Calu3 (cell line): ENCODE measurements around the gene MFSD12. TPM values are rescaled to one million over a fixed set of nuclear protein-coding genes. Genes with fewer than 3 reads are reported as not detected.

Experiments used
- BruUV-seq: library from RNA; stranded (reverse); fragments of 400-500 nt; replicated peaks from 2 replicates; lab custom pipeline; 2021; lab: Mats Ljungman, UMichigan
- CTCF ChIA-PET: fragments of 300-600 bp; sonication (Branson Sonifier 250); formaldehyde crosslinking; loops from one replicate; lab custom pipeline; 2022; ENCODE audit warnings: antibody characterized with exemption; lab: Charles Lee
- DNase-seq: peaks from one replicate; pipeline ENCODE4 v3.0.0; 2022
- H3K27ac Mint-ChIP-seq: one replicate; pipeline ENCODE4 v1.8.0; 2022; ENCODE audit warnings: mixed read lengths; ENCODE audit not compliant: unreplicated experiment
- H3K27me3 Mint-ChIP-seq: one replicate; pipeline ENCODE4 v1.8.0; 2022; ENCODE audit warnings: mixed read lengths; ENCODE audit not compliant: unreplicated experiment
- H3K36me3 Mint-ChIP-seq: one replicate; pipeline ENCODE4 v1.8.0; 2022; ENCODE audit warnings: mild to moderate bottlenecking, moderate library complexity, mixed read lengths; ENCODE audit not compliant: insufficient read depth, unreplicated experiment
- H3K4me1 Mint-ChIP-seq: one replicate; pipeline ENCODE4 v1.8.0; 2022; ENCODE audit warnings: mild to moderate bottlenecking, low read depth, mixed read lengths; ENCODE audit not compliant: unreplicated experiment
- H3K4me3 Mint-ChIP-seq: one replicate; pipeline ENCODE4 v1.8.0; 2022; ENCODE audit warnings: mild to moderate bottlenecking, low read depth, moderate library complexity, mixed read lengths; ENCODE audit not compliant: unreplicated experiment
- H3K9me3 Mint-ChIP-seq: one replicate; pipeline ENCODE4 v1.8.0; 2022; ENCODE audit warnings: low read depth, mixed read lengths; ENCODE audit not compliant: unreplicated experiment
- intact Hi-C: fragments of 100-400 bp; cut with micrococcal nuclease; formaldehyde crosslinking; loops from one replicate; pipeline ENCODE4 v1.10.0; 2022; ENCODE audit not compliant: unreplicated experiment
- total RNA-seq: library from RNA; stranded (reverse); gene quantifications from 2 replicates; pipeline ENCODE4 v1.2.3, GENCODE V29; 2022
- TF ChIP-seq, protein P1 (sequence below): fragments of 200-600 bp; IDR thresholded peaks from one replicate; pipeline ENCODE4 v1.8.0; 2022; ENCODE audit warnings: antibody characterized with exemption; ENCODE audit not compliant: unreplicated experiment

The MFSD12 gene
- total RNA-seq, 1 experiment from 2014 or later: 105 TPM

DNA sequence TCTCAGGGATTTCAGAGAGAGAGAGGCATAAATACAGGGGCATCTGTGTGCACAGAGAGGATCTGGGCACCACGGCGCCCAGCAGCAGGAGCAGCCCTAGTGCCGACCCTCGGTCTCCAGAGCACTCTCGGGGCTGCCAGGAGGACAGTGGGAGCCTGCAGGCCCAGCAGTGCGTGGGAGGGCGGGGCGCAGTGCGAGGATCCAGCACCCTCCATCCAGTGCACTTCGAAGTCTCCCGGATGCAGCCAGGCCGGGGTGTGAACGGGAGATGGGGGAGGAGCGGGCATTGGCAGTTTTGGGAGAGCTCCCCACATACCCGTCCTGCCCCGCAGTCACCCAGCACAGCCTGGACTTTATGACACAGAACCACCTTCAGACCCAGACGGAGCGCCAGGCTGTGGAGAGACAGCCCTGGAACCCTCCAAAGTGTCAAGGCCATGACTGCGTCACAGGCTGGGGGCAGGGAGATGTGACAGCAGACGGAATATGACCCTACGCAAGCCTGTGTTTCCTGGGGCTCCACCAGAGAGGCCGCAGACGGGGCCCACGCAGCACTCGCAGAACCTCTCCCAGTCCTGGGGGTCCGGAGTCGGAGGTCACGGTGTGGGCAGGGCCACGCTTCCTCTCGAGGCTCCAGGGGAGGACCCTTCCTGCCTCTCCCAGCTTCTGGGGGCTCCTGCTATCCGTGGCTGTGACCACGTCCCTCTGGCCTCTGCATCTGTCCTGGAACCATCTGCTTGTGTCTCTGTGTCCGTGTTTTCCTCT lies 33.1 kb downstream of the MFSD12 start:
- BruUV-seq: no TSS peak
- CTCF ChIA-PET: no interaction called here
- H3K4me3 Mint-ChIP-seq: no peak overlapping the region
- intact Hi-C loops: no loop called here
- H3K36me3 Mint-ChIP-seq: peaks cover 19% of the 10 kb centered on the region
- H3K27ac Mint-ChIP-seq: no peak overlapping the region
- no peak for DNase-seq
- H3K27me3 Mint-ChIP-seq: no peaks in the 10 kb centered on the region
- TF ChIP-seq, protein P1, sequence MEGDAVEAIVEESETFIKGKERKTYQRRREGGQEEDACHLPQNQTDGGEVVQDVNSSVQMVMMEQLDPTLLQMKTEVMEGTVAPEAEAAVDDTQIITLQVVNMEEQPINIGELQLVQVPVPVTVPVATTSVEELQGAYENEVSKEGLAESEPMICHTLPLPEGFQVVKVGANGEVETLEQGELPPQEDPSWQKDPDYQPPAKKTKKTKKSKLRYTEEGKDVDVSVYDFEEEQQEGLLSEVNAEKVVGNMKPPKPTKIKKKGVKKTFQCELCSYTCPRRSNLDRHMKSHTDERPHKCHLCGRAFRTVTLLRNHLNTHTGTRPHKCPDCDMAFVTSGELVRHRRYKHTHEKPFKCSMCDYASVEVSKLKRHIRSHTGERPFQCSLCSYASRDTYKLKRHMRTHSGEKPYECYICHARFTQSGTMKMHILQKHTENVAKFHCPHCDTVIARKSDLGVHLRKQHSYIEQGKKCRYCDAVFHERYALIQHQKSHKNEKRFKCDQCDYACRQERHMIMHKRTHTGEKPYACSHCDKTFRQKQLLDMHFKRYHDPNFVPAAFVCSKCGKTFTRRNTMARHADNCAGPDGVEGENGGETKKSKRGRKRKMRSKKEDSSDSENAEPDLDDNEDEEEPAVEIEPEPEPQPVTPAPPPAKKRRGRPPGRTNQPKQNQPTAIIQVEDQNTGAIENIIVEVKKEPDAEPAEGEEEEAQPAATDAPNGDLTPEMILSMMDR: no peak
- H3K4me1 Mint-ChIP-seq: no peaks in the 10 kb centered on the region
- H3K9me3 Mint-ChIP-seq: no peaks in the 10 kb centered on the region

DNA sequence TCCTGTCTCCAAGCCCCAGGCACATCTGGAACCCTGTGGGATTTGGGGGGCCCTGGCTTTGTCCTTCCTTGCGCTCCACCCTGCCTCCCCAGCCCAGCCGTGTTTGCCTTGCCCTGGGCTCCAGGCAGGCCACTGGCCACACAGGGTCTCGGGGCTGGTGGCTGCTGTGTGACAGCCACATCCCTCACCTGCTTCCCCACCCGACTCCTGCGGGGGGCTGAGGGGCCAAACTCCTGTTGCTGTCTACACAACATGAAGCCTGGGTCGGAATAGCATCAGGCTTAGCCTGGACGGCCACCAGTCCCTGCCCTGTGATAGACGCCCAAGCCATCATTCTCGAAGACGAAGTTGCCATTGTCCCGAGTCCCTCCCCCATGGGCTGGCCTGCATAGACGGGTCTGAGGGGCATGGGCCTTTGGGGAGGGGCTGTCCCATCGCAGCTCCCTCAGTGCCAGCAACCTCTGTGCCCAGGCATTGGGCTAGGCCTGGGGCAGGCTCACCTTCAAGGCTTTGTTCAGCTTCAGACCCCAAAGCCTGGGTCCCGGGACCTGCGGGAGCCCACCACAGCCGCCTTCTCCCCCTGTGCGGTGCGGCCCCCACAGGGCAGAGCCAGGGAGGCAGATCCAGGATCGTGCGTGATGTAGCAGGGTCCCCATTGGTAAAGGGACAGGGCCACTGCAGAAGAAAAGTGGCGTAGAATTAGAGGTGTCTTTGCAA lies 33.9 kb downstream of the MFSD12 start:
- CTCF ChIA-PET: no interaction called here
- peaks cover 19% of the 10 kb centered on the region for H3K36me3 Mint-ChIP-seq
- no peaks in the 10 kb centered on the region for H3K9me3 Mint-ChIP-seq
- no TSS peak for BruUV-seq
- H3K27ac Mint-ChIP-seq: no peak overlapping the region
- no peak overlapping the region for H3K4me3 Mint-ChIP-seq
- intact Hi-C loops: no loop called here
- TF ChIP-seq, protein P1: no peak
- no peaks in the 10 kb centered on the region for H3K4me1 Mint-ChIP-seq
- H3K27me3 Mint-ChIP-seq: no peaks in the 10 kb centered on the region
- no peak for DNase-seq

DNA sequence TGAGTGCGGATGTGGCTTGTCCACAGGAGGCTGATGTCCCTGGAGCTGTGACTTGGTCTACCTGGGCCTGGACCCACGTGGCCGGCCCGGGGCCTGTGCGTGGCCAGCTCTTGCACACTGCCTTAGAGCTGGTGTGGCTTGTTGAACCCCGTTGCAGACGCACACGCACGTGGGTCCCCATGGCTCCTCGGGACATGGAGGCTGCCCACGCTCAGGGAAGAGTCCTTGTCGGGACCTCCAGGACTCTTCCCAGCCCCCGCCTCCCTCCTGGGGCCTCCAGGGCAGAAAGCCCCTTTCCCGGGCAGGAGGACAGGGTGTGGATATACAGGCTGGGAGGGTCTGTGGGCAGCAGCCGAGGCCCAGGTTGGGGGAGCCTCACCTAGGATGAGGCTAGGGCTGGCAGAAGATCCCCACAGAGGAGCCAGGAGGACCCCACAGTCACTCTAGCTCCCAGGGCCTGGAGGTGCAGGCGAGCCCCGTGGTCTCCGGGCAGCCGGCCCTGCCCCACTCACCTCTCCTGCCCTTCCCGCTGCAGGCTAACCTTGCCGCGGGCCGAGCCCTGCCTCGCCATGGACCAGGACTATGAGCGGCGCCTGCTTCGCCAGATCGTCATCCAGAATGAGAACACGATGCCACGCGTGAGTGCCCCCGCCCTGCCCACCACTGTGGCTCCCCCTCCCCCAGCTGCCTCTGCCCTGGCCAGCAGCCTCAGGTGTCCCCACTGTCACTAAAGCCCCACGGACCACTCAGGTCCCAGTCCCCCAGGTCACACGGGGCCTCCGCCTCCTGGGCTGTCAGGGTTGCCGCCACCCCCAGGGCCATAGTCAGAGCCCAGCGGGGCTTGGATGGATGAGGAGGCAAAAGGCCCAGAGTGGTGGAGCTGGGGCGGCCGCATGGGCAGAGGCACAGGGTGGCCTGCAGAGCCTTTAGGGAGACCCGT lies 34.7 kb downstream of the MFSD12 start:
- intact Hi-C loops: no loop called here
- no peaks in the 10 kb centered on the region for H3K27me3 Mint-ChIP-seq
- H3K9me3 Mint-ChIP-seq: no peaks in the 10 kb centered on the region
- H3K27ac Mint-ChIP-seq: no peak overlapping the region
- no peak overlapping the region for H3K4me3 Mint-ChIP-seq
- BruUV-seq: no TSS peak
- TF ChIP-seq, protein P1: no peak
- no peaks in the 10 kb centered on the region for H3K4me1 Mint-ChIP-seq
- CTCF ChIA-PET: interaction anchor here (1.0 kb wide), 1 partner anchor 22 kb away, joined by 3 read pairs; no protein-coding TSS in a partner anchor
- H3K36me3 Mint-ChIP-seq: peaks cover 19% of the 10 kb centered on the region
- no peak for DNase-seq

DNA sequence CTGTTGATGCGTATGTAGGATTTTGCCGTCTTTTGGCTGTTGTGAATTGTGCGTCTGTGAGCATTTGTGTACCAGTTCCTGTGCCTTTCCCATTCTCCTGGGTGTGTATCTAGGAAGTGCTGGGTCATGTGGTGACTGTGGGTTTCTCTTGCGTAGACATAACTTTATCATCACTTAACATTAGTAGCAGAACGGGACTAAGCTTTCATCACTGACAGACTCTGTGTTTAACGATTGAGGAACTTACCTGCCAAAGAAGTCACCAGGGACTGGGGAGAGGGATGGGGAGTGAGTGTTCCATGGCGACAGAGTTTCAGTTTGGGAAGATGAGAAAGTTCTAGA lies 36.3 kb downstream of the MFSD12 start:
- intact Hi-C loops: no loop called here
- no peaks in the 10 kb centered on the region for H3K9me3 Mint-ChIP-seq
- TF ChIP-seq, protein P1: no peak
- BruUV-seq: no TSS peak
- no peak overlapping the region for H3K4me3 Mint-ChIP-seq
- H3K27ac Mint-ChIP-seq: no peak overlapping the region
- CTCF ChIA-PET: no interaction called here
- H3K27me3 Mint-ChIP-seq: no peaks in the 10 kb centered on the region
- H3K36me3 Mint-ChIP-seq: peaks cover 19% of the 10 kb centered on the region
- DNase-seq: no peak
- no peaks in the 10 kb centered on the region for H3K4me1 Mint-ChIP-seq
